SK-N-SH (cell line): Measurements from ENCODE around the gene DNMBP. TPM values are rescaled to one million over a fixed set of nuclear protein-coding genes. Genes with fewer than 3 reads are reported as not detected.

Experiments used
- CTCF ChIA-PET: fragments of 300-600, 350-600 bp; formaldehyde crosslinking; extraction: SDS; loops from one replicate; lab custom pipeline; 2021; lab: Yijun Ruan, JAX
- POLR2A ChIA-PET: fragments of 350-600 bp; sonication (Branson Sonifier 250); formaldehyde crosslinking; extraction: SDS; loops from one replicate; lab custom pipeline; 2020; ENCODE audit warnings: antibody characterized with exemption, inconsistent platforms; lab: Yijun Ruan, JAX
- DNase-seq: peaks from one replicate; pipeline ENCODE4 v3.0.0; 2012
- H2AFZ ChIP-seq: fragments of 200-600 bp; sonication (generic); 2 replicates; pipeline ENCODE4 v1.8.1; 2016; ENCODE audit warnings: antibody characterized with exemption, mild to moderate bottlenecking, low read depth
- H3F3A ChIP-seq: fragments of 200-600 bp; sonication (generic); replicated peaks from 2 replicates; pipeline ENCODE3; 2016; ENCODE audit warnings: antibody characterized with exemption, mild to moderate bottlenecking; ENCODE audit not compliant: insufficient read depth
- H3K27ac ChIP-seq, 2 experiments: fragments of 200-500 bp in 1 of 2; fragments of 200-600 bp in 1 of 2; sonication (Bioruptor generic) in 1 of 2; sonication (generic), shearing (Covaris generic) in 1 of 2; 2 replicates each; pipeline versions ENCODE4 v1.5.1 to v1.6.1; 2014 to 2016; ENCODE audit warnings: low read depth in 2 of 2, inconsistent platforms in 1 of 2, low read length in 1 of 2, mild to moderate bottlenecking in 1 of 2, mixed read lengths in 1 of 2
- H3K27me3 ChIP-seq: fragments of 200-600 bp; sonication (generic), shearing (Covaris generic); 2 replicates; pipeline ENCODE4 v1.6.1; 2016; ENCODE audit warnings: mixed run types; ENCODE audit not compliant: insufficient read depth
- H3K36me3 ChIP-seq, 2 experiments: fragments of 200-500 bp in 1 of 2; fragments of 200-600 bp in 1 of 2; sonication (Bioruptor generic) in 1 of 2; sonication (generic) in 1 of 2; replicated peaks in 1 of 2; 2 replicates each; pipeline versions ENCODE3 to v1.5.1; 2014 to 2016; ENCODE audit warnings: low read length in 1 of 2, mild to moderate bottlenecking in 1 of 2; ENCODE audit not compliant: insufficient read depth in 2 of 2, control insufficient read depth in 1 of 2
- H3K4me1 ChIP-seq, 2 experiments: fragments of 200-500 bp in 1 of 2; fragments of 200-600 bp in 1 of 2; sonication (Bioruptor generic) in 1 of 2; sonication (generic), shearing (Covaris generic) in 1 of 2; 2 replicates each; pipeline versions ENCODE4 v1.5.1 to v1.6.1; 2014 to 2016; ENCODE audit warnings: low read depth in 1 of 2, low read length in 1 of 2, mixed run types in 1 of 2; ENCODE audit not compliant: insufficient read depth in 2 of 2, control insufficient read depth in 1 of 2
- H3K4me2 ChIP-seq: fragments of 200-600 bp; sonication (generic), shearing (Covaris generic); 2 replicates; pipeline ENCODE4 v1.6.1; 2017; ENCODE audit warnings: mixed run types
- H3K4me3 ChIP-seq, 2 experiments: fragments of 200-500 bp in 1 of 2; fragments of 200-600 bp in 1 of 2; sonication (Bioruptor generic) in 1 of 2; sonication (generic), shearing (Covaris generic) in 1 of 2; 2 replicates each; pipeline versions ENCODE4 v1.5.1 to v1.8.1; 2014 to 2016; ENCODE audit warnings: low read depth in 2 of 2, inconsistent platforms in 1 of 2, low read length in 1 of 2, mild to moderate bottlenecking in 1 of 2, mixed read lengths in 1 of 2, moderate library complexity in 1 of 2
- H3K79me2 ChIP-seq: fragments of 200-600 bp; sonication (generic); 2 replicates; pipeline ENCODE4 v1.8.1; 2017; ENCODE audit warnings: mild to moderate bottlenecking; ENCODE audit not compliant: insufficient read depth
- H3K9ac ChIP-seq: fragments of 200-600 bp; sonication (generic); 2 replicates; pipeline ENCODE4 v1.6.1; 2017; ENCODE audit warnings: mixed run types
- H3K9me2 ChIP-seq: fragments of 200-600 bp; sonication (generic); 2 replicates; pipeline ENCODE4 v1.6.1; 2017; ENCODE audit warnings: mixed run types
- H3K9me3 ChIP-seq: fragments of 200-600 bp; sonication (generic); 2 replicates; pipeline ENCODE4 v1.6.1; 2017; ENCODE audit warnings: mixed run types, mild to moderate bottlenecking, moderate library complexity
- H4K20me1 ChIP-seq: fragments of 200-600 bp; sonication (generic); 2 replicates; pipeline ENCODE4 v1.6.1; 2017; ENCODE audit warnings: mild to moderate bottlenecking, mixed run types; ENCODE audit not compliant: insufficient read depth
- CHD2 ChIP-seq: fragments of 150-350 bp; IDR thresholded peaks from 2 replicates; pipeline ENCODE4 v1.6.1; 2018; ENCODE audit warnings: low read length; ENCODE audit not compliant: partially characterized antibody
- ELF1 ChIP-seq: IDR thresholded peaks from 2 replicates; pipeline ENCODE4 v1.4.0; 2012
- EP300 ChIP-seq, 2 experiments: IDR thresholded peaks; 2 replicates each; pipeline versions ENCODE4 v1.4.0 to v1.6.1; 2012; ENCODE audit warnings: borderline replicate concordance in 1 of 2, low read depth in 1 of 2, low read length in 1 of 2
- FOXJ3 ChIP-seq: sonication (generic); formaldehyde crosslinking; IDR thresholded peaks from 2 replicates; pipeline ENCODE4 v1.5.1; 2020; ENCODE audit warnings: mild to moderate bottlenecking, missing genetic modification reagents
- GATA2 ChIP-seq: sonication (generic); formaldehyde crosslinking; IDR thresholded peaks from 2 replicates; pipeline ENCODE4 v1.5.0; 2020; ENCODE audit warnings: mild to moderate bottlenecking, missing genetic modification reagents
- IRF3 ChIP-seq: fragments of 150-350 bp; IDR thresholded peaks from 2 replicates; pipeline ENCODE4 v1.6.1; 2016; ENCODE audit warnings: mild to moderate bottlenecking, low read depth, low read length
- JUND ChIP-seq: IDR thresholded peaks from 2 replicates; pipeline ENCODE4 v1.4.0; 2012
- MAX ChIP-seq: IDR thresholded peaks from 2 replicates; pipeline ENCODE4 v1.4.0; 2012; ENCODE audit warnings: low read depth
- MEF2A ChIP-seq: IDR thresholded peaks from 2 replicates; pipeline ENCODE4 v1.4.0; 2012; ENCODE audit warnings: low read depth, borderline replicate concordance
- MXI1 ChIP-seq: IDR thresholded peaks from 2 replicates; pipeline ENCODE4 v1.6.1; 2012; ENCODE audit warnings: mild to moderate bottlenecking, low read depth, low read length, improper control_type of control experiment
- NFIC ChIP-seq: IDR thresholded peaks from 2 replicates; pipeline ENCODE4 v1.4.0; 2012; ENCODE audit warnings: borderline replicate concordance
- PBX3 ChIP-seq: IDR thresholded peaks from 2 replicates; pipeline ENCODE4; 2012
- POLR2AphosphoS5 ChIP-seq: IDR thresholded peaks from 2 replicates; pipeline ENCODE4 v1.6.1; 2012; ENCODE audit warnings: low read depth, low read length
- RAD21 ChIP-seq: IDR thresholded peaks from 2 replicates; pipeline ENCODE4 v1.6.1; 2012; ENCODE audit warnings: mild to moderate bottlenecking, low read length
- RCOR1 ChIP-seq: fragments of 150-350 bp; IDR thresholded peaks from 2 replicates; pipeline ENCODE4 v1.6.1; 2017; ENCODE audit warnings: antibody characterized with exemption, low read length
- SIN3A ChIP-seq: IDR thresholded peaks from 2 replicates; pipeline ENCODE4 v1.6.1; 2012; ENCODE audit warnings: low read depth, mild to moderate bottlenecking, low read length, moderate library complexity, borderline replicate concordance
- SMC3 ChIP-seq: IDR thresholded peaks from 2 replicates; pipeline ENCODE4 v1.6.1; 2012; ENCODE audit warnings: low read depth, low read length, improper control_type of control experiment
- USF1 ChIP-seq: IDR thresholded peaks from 2 replicates; pipeline ENCODE4 v1.4.0; 2012; ENCODE audit warnings: low read depth, borderline replicate concordance
- WGBS: methylation state at CpG from one replicate; pipeline ENCODE4 v1.1.6; 2017; ENCODE audit warnings: low lambda C conversion rate; 5-methylcytosine and 5-hydroxymethylcytosine counted together
- polyA plus RNA-seq, 3 experiments: library from polyadenylated mRNA; depleted of rRNA; stranded (reverse); fragments of >200 nt; gene quantifications; 2 replicates each; pipeline ENCODE4 v1.2.3, GENCODE V29; 2012

The DNMBP gene
- polyA plus RNA-seq, 1 of the 3 experiments (the other 2 are of a cell fraction), result 40.2 TPM

- TF ChIP-seq SMC3, result no peak
- TF ChIP-seq JUND, result no peak
- no peak for TF ChIP-seq FOXJ3 (CRISPR knock-in tag)
- no peak for TF ChIP-seq PBX3
- TF ChIP-seq RAD21, result no peak
- no peak for TF ChIP-seq GATA2 (CRISPR knock-in tag)
- TF ChIP-seq POLR2AphosphoS5, result no peak
- CTCF ChIA-PET, result interaction anchor here (1.0 to 1.7 kb wide), 2 partner anchors 133 to 134 kb away, joined by 3 read pairs; no protein-coding TSS in a partner anchor
Measured at GRCh38 chr10:99979066-99979685, 30.6 kb downstream of the DNMBP start.

GRCh38 chr10:99977916-99978315 lies 31.8 kb downstream of the DNMBP start:
- peak overlapping the region; percentile 63; the same call in 1 of the 2 replicates for H3K9ac ChIP-seq
- H2AFZ ChIP-seq, result no peak overlapping the region
- POLR2A ChIA-PET, result no interaction called here
- H4K20me1 ChIP-seq, result no peaks in the 10 kb centered on the region
- H3K79me2 ChIP-seq, result peaks cover 96% of the 10 kb centered on the region
- no peak overlapping the region for H3K4me3 ChIP-seq
- H3K27me3 ChIP-seq, result no peaks in the 10 kb centered on the region
- H3K36me3 ChIP-seq, result peaks cover 0 to 28% of the 10 kb centered on the region in 2 experiments
- CTCF ChIA-PET, result interaction anchor here (1.0 to 2.0 kb wide), 3 partner anchors 11 to 132 kb away, joined by 3 to 11 read pairs (median 4); partner anchors contain the start of gene DNMBP
- H3F3A ChIP-seq, result peaks cover 56% of the 10 kb centered on the region
- peak overlapping the region in 1 of 2 experiments; percentile 94; a peak in 3 of 4 replicates for H3K27ac ChIP-seq
- WGBS, result 70% methylated on average over 5 of the region's 5 CpGs
- no peaks in the 10 kb centered on the region for H3K9me2 ChIP-seq
- no peak for DNase-seq
- H3K4me1 ChIP-seq, result peaks cover under 1 to 58% of the 10 kb centered on the region in 2 experiments; a peak in 3 of 4 replicates
- no peaks in the 10 kb centered on the region for H3K9me3 ChIP-seq
- peak overlapping the region; percentile 63; the same call in 1 of the 2 replicates for H3K4me2 ChIP-seq
- TF ChIP-seq CHD2 (no peak), PBX3 (no peak), SIN3A (no peak), ELF1 (no peak), NFIC (no peak), RAD21 (no peak), SMC3 (no peak), USF1 (no peak), IRF3 (no peak), MXI1 (no peak), RCOR1 (no peak), MEF2A (no peak), MAX (no peak), EP300 (IDR thresholded peaks at IDR 0.05; ENCODE audit: borderline replicate concordance in 1 of 2, low read depth in 1 of 2, low read length in 1 of 2) (no peak)

More at GRCh38 chr10:99979066-99979685, 30.6 kb downstream of the DNMBP start:
- H3K27me3 ChIP-seq, result no peaks in the 10 kb centered on the region
- peaks cover 0 to 24% of the 10 kb centered on the region in 2 experiments for H3K36me3 ChIP-seq
- H2AFZ ChIP-seq, result no peak overlapping the region
- peaks cover 67% of the 10 kb centered on the region for H3F3A ChIP-seq
- POLR2A ChIA-PET, result no interaction called here
- peaks cover 96% of the 10 kb centered on the region for H3K79me2 ChIP-seq
- H3K27ac ChIP-seq, result peak overlapping the region in 1 of 2 experiments; percentile 94; a peak in 2 of 4 replicates
- peaks cover 9 to 71% of the 10 kb centered on the region in 2 experiments; a peak in 3 of 4 replicates for H3K4me1 ChIP-seq
- no peak overlapping the region for H3K4me3 ChIP-seq
- 92% methylated on average over 5 of the region's 5 CpGs for WGBS
- no peaks in the 10 kb centered on the region for H4K20me1 ChIP-seq
- 0 out of 2 replicates have a peak overlapping the region, but pooled peaks have one; percentile 7 for H3K4me2 ChIP-seq
- no peak overlapping the region for H3K9ac ChIP-seq
- no peak for DNase-seq
- H3K9me3 ChIP-seq, result no peaks in the 10 kb centered on the region
- no peaks in the 10 kb centered on the region for H3K9me2 ChIP-seq
